ENCODE results near the gene SCYGR7.
"Not testable (repeated sequence)": the region's sequence is repeated elsewhere in the genome, so short reads cannot be mapped to it uniquely, and the experiment has no call there.

The SCYGR7 gene, protein sequence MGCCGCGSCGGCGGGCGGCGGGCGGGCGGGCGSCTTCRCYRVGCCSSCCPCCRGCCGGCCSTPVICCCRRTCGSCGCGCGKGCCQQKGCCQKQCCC

DNA sequence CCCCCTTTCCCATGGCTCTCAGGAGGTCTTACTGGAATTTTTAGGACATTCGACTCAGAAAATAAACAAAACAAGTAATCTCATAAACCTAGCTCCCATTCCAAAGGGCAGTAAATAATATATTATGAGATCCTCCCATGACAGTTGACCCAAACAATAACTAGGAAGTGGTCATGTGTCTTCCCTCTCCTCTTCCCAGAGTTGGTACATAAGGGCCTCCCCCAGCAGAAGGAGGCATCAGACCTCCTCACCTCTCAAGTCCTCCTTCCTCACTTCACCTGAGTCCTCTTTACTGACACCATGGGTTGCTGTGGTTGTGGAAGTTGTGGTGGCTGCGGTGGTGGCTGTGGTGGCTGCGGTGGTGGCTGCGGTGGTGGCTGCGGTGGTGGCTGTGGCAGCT, at the start of gene SCYGR7:
Gene SCYGR7 (plus strand): TSS at position 301 of the 400 bp plus-strand sequence. CDS start 0 bp downstream, at position 301.
- no peak for DNase-seq (ENCODE audit: low read depth, low spot score)

DNA sequence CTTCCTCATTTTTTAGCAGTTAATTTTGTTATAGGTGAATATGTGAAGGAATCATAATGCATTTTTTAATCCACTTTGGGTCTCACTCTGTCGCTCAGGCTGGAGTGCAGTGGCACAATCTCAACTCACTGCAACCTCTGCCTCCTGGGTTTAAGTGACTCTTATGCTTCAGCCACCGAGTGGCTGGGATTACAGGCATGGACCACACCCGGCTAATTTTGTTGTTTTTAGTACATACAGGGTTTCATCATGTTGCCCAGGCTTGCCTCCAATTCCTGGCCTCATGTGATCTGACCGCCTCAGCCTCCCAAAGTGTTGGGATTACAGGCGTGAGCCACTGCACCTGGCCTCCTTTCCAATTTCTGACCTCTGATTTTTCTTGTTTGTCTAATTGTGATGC, 43.9 kb upstream of the SCYGR7 start:
- DNase-seq (ENCODE audit: low read depth, low spot score), result no peak

DNA sequence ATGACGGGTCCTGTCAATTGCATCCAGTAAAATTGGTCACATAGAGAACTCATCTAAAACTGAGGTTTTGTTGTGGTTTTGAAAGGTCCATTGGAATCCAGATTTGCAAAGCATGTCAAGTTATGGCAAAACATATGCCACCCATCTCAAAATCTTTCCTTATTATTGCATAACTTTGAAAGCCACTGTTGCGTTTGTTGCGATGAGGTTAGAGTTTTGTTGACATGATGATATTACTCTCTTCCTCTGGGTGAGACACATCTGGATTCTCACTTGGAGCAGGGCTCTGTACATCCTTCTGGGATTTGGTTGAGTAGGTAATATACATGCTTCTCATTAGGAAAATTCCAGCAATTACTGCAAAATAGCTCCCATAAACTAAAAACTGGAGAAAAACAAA, 40.9 kb upstream of the SCYGR7 start:
- no peak for DNase-seq (ENCODE audit: low read depth, low spot score)

DNA sequence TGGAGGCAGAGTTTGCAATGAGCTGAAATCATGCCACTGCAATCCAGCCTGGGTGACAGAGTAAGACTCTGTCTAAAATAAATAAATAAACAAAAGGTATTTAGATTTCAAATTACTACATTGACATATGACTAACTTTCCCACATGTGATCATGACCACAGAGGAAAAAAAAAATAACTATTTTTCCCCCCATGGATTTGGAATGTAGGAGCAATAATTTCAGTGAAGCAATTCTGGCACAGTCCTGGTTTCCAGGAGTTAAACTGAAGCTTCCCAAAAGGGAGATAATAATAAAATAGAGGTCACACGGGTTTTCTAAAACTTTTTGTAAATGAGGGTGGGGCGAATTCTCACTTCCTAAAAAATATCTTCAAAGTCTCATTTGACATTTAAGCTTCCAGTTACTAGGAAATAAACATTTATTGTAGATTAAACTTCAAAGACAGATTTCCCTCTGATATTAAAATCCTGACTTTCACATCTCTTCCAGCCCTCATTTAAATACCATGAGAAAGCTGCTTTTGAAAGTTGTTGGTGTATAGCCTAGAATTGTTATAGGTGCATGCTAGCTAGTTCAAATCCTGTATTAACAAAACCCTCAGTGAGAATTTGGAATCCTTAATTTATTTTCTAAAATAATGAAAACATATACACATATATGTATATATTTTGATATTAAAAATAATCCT, 31.0 kb upstream of the SCYGR7 start:
- DNase-seq (ENCODE audit: low read depth, low spot score), result no peak

DNA sequence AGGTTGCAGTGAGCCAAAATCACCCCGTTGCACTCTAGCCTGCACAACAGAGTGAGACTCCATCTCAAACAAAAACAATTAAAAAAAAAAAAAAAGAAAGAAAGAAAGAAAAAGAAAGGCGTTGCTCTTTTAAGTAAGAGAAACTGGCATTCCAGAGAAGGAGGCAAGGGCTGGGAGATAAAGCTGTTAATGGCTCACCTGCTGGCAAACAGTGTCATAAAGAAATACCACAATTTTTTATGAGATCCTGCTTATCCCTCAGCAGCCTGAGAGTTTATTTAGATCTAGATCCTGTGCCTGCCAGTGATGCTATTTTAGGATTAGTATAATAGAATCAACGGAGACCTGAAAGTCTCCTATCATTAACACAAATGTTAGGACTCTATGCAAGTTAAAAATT, 26.6 kb upstream of the SCYGR7 start:
- DNase-seq (ENCODE audit: low read depth, low spot score), result no peak

DNA sequence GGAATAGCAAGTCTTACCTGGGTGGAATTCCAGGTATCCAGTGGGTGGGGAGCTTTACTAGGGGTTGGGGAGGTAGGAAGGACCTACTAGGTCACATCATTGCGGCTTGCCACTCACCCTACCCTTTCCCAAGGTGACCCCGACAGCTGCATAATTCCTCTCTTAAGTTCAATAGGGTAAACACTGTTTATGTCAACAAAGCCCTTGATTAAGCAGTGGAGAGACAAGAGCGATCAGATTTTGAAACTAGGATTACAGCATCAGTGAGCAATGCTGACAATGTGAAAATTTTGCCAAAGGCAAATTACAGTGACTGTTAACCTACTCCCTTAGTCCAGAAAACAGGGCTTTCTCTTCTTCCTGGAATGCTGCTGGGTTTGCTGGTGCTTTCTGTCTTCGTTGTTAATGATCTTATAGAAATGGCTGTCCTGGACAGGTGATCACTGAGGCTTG, 24.8 kb upstream of the SCYGR7 start:
- no peak for DNase-seq (ENCODE audit: low read depth, low spot score)

DNA sequence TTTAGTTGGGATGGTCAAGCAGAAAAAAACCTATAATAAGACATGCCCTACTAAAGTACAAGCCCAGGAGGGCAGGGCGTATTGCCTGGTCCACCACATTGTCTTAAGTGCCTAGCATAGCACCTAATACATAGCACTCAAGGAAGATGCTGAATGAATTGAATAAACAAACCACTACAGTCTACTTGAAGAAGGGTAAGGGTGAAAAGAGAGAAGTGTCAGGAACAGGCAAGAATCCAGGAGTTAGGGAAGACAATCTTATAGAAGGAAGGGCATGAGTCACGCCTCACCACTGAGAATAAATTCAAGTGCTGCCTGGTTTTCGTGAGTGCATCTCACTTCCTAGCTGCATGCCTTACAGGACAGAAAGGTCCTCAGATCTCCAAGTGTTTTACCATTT, 24.2 kb upstream of the SCYGR7 start:
- DNase-seq (ENCODE audit: low read depth, low spot score), result no peak

DNA sequence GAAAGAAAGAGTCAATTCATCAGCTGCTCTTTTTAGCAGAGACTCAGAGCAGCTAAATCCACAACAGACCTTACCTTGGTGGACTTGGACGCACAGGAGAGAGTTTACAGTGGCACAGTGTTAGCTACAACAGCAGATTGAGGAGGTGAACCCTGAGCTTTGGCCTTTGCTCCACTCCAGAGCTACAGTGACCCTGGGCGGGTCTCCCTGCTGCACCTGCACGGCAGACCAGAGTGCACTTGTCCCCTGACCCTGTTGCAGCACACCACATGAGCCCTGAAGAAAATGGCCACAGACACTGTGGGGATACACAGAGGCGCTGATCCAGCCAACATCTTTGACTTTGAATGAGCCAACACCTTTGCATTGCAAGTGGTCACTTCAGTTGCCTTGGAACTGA, 21.3 kb upstream of the SCYGR7 start:
- DNase-seq (ENCODE audit: low read depth, low spot score), result no peak

DNA sequence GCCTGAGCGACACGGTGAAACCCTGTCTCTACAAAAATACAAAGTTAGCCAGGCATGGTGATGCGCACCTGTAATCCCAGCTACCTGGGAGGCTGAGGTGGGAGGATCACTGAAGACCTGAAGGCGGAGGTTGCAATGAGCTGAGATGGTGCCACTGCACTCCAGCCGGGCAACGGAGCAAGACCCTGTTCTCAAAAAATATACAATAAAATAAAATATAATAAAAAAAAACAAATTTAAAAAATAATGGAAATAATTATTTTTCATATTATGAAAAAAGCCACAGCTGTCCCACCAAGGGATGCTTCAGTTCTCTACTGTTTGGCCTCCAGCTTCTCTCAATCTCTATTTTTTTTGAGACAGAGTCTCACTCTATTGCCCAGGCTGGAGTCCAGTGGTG, 20.7 kb upstream of the SCYGR7 start:
- no peak for DNase-seq (ENCODE audit: low read depth, low spot score)

DNA sequence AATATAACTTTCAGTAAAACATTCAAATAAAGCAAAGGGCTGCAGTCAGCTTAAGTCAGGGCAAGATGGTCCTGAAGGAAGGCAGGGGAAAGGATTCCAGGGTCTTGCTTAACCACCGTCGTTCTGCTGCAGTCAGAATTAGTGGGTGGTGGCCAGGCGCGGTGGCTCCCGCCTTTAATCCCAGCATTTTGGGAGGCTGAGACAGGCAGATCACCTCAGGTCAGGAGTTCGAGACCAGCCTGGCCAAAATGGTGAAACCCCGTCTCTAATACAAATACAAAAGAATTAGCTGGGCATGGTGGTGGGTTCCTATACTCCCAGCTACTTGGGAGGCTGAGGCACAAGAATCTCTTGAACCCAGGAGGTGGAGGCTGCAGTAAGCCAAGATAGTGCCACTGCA, 17.1 kb upstream of the SCYGR7 start:
- DNase-seq (ENCODE audit: low read depth, low spot score), result no peak

DNA sequence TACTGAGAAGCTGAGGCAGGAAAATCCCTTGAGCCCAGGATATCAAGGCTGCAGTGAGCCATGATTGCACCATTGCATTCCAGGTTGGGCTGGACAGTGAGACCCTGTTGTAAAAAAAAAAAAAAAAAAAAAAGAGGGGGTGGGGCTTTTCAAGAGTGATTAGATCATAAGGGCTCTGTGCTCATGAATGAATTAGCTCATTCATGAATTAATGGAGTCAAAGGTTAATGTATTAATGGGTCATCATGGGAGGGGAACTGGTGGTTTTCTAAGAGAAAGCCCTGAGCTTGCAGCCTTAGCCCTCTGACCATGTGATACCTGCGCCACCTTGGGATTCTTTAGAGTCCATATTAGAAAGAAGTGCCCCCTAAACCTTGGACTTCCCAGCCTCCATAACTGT, 14.8 kb upstream of the SCYGR7 start:
- no peak for DNase-seq (ENCODE audit: low read depth, low spot score)

DNA sequence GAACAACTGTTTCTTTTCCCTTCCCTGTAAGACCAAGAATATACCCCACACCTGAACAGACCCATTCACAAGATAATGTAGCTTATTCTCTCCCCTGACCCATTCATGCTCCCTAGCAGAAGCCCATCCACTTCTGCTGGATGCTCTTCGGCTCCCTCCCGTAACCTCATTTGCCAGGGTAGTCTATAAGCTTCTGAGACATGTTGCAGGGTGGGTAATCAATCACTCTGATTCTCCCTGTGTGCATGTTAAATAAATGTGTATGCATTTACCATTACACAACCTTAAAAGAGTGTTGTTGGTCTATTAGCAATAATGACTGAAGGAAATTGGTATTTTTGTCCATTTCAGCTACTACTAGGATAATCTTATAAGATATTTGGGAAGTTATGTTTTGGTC, 11.6 kb upstream of the SCYGR7 start:
- no peak for DNase-seq (ENCODE audit: low read depth, low spot score)

DNA sequence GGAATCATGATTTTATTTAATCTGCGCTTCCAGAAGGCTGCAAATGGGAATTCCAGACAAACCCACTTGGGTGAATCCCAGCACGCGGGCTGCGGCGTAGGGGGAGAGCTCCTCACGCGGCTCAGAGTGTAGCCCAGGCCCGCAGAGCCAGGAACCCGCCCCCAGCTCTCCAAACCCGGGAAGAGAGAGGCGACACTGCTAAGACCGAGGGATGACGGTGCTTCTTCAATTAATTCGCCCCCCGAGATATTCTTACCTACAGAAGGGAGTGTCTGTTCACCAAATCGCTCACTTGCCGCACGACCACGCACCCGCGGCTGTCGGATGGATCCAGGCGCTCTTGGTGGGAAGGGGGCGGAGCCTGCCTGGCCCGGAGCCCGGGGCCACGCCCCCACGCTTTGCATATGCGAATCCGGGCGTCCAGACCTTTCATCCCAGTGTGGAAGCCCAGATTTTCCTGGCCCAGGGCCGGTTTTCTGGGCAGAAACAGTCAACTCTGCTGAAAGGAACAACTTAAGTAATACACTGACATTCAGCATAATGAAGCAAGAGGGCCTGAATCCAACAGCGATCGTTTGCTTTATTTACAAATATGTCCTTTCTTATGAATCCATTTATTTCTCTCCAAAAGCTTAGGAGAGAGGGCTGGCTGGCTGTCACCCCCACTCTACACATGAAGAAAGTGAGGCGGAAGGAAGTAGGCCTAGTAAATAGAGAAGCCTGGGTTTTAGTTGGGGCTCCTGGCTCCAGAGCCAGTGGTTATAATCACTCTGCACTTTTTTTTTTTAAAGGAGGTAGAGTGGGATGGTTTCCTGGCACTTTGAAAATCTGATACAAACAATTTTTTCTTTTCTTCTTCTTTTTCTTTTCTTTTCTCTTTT, 10.2 kb upstream of the SCYGR7 start, which contains the start of gene SLC19A3:
Gene SLC19A3 (minus strand): TSS at position 342 of the 881 bp plus-strand sequence. CDS start 15,710 bp downstream, outside the sequence.
- DNase-seq (ENCODE audit: low read depth, low spot score), result no peak

DNA sequence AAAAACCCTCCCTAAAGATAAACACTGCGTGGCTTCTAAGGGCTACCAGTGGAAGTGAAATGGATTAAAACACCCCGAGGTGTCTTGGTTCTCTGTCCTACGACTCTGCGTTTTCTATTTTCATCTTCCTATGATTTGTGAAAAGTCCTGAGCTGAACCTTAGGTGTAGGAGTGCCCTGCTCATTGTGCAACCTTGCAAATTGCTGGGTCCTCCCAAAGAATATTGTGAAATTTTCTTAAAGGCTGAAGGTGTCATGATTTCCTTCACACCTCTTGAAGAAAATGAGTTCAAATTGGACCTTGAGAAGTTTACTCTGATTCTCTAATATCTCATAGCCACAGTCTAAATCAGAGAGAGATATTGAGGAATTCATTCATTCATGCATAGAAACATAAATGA, 8.5 kb upstream of the SCYGR7 start:
- no peak for DNase-seq (ENCODE audit: low read depth, low spot score)

DNA sequence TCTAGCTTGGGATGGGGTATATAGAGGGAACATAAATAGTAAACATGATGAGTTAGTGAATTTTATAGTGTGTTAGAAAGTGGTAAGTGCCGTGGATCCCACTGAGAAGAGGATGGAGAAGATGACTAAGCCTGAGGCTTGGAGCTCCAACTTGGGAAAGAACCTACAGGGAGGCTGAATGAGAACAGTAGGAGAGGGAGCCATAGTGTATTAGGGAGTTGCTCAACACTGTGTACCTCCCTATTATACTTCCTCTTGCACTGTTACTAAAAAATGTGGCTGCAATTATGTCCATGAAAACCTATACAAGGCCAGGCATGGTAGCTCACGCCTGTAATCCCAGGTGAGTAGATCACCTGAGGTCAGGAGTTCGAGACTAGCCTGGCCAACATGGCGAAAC, 7.5 kb upstream of the SCYGR7 start:
- no peak for DNase-seq (ENCODE audit: low read depth, low spot score)

DNA sequence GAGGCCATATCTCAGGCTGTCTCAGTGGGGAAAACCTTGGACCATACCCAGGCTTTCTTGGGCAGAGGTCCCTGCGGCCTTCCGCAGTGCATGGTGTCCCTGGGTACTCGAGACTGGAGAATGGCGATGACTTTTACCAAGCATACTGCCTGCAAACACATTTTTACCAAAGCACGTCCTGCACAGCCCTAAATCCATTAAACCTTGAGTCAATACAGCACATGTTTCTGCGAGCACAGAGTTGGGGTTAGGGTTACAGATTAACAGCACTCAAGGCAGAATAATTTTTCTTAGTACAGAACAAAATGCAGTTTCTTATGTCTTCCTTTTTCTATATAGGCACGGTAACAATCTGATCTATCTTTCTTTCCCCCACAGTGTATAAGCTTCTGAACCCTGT, 5.3 kb upstream of the SCYGR7 start:
- DNase-seq (ENCODE audit: low read depth, low spot score), result not testable (repeated sequence)

DNA sequence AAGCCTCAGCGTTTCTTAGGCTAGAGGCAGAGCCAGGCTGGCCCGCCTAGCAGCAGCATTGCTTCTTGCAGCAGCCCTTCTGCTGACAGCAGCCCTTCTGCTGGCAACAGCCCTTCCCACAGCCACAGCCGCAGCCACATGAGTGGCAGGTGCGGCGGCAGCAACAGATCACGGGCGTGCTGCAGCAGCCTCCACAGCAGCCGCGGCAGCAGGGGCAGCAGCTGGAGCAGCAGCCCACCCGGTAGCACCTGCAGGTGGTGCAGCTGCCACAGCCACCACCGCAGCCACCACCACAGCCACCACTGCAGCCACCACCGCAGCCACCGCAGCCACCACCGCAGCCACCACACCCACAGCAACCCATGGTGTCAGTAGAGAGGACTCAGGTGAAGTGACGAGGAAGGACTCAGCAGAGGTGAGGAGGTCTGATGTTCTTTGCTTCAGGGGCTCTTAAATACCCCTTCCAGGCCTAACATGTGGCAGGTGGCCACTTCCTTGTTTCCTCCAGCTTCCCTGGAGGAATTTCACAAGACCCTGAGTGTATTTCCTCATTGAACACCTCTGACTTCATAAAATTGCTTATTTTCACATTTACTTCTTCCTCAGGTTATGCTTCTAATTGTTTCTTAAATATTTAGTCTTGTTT, 3.6 kb upstream of the SCYGR7 start, which contains the start of gene SCYGR6:
Gene SCYGR6 (minus strand): TSS at position 364 of the 646 bp plus-strand sequence. CDS start 0 bp downstream, at position 364.
- DNase-seq (ENCODE audit: low read depth, low spot score), result no peak

DNA sequence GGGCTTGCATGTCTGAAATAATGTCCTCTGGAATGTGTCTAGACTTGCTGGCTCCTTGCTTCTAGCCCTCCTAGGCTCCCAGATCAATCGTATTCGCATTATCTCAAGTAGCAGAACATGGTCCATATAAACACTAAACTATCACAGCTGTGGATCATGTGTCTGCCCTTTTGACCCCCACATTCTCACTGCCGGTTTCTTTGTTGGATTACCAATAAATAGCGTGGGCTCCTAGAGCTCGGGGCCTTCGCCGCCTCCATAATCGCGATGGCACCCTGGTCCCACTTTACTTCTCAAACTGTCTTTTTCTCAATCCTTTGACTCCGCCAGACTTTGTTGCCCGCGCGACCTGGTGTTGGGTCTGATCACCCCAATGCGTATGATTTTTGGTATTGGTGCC, 11.2 kb downstream of the SCYGR7 start:
- no peak for DNase-seq (ENCODE audit: low read depth, low spot score)

DNA sequence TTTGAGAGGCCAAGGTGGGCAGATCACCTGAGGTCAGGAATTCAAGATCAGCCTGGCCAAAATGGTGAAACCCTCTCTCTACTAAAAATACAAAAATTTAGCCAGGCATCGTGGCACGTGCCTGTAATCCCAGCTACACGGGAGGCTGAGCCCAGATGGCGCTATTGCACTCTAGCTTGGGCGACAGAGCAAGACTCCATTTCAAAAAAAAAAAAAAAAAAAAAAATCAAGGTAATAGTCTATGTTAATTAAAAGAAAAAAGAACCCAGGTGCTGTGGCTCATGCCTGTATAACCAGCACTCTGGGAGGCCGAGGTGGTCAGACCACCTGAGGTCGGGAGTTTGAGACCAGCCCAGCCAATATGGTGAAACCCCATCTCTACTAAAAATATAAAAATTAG, 12.6 kb downstream of the SCYGR7 start:
- DNase-seq (ENCODE audit: low read depth, low spot score), result not testable (repeated sequence)

DNA sequence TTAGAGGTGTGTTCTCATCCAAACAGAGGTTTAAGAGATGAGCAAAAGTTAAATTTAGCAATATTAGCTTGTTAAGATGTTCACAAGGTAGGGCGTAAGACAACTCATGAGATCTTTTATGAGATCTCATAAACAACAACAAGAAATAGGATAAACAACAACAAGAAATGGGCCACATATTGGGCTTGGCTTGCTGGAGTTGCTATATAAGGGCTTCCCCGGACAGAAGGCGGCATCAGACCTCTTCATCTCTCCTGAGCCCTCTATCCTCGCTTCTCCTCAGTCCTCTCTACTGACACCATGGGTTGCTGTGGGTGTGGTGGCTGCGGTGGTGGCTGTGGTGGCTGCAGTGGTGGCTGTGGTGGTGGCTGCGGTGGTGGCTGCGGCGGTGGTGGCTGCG, 17.5 kb downstream of the SCYGR7 start, which contains the start of gene SCYGR8:
Gene SCYGR8 (plus strand): TSS at position 301 of the 400 bp plus-strand sequence. CDS start 0 bp downstream, at position 301.
- no peak for DNase-seq (ENCODE audit: low read depth, low spot score)

DNA sequence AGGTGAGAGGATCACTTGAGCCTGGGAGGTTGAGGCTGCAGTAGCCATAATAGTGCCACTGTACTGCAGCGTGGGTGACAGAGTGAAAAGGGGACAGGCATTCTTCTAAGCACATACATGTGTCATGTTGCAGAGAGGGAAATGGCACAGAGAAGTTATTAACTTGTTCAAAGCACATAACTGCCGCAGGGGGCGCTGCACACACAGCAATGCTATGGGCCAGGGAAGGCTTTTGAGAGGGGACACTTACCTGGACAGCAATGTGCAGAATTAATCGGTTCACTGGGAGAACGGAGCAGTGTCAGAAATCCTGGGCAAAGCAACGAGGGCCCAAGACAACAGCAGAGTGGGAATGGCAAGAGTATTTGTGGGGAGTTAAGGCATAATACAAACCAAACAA, 19.9 kb downstream of the SCYGR7 start:
- no peak for DNase-seq (ENCODE audit: low read depth, low spot score)

DNA sequence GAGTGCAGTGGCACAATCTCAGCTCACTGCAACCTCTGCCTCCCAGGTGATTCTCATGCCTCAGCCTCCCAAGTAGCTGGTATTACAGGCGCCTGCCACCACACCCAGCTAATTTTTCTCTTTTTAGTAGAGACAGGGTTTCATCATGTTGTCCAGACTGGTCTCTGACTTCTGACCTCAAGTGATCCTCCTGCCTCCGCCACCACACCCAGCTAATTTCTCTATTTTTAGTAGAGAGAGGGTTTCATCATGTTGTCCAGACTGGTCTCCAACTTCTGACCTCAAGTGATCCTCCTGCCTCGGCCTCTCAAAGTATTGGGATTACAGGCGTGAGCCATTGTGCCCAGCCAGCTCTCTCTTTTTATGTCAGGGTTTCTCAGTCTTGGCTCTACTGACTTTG, 28.1 kb downstream of the SCYGR7 start:
- not testable (repeated sequence) for DNase-seq (ENCODE audit: low read depth, low spot score)
